Heart right ventricle (tissue), 16 donors: ENCODE results near the gene SHC2. TPM values are rescaled to one million over a fixed set of nuclear protein-coding genes. Genes with fewer than 3 reads are reported as not detected.

Experiments
- ATAC-seq, 8 donors: fragments of 200-7000 bp; cut with Tn5 transposase; one replicate each; pipeline ENCODE4 v1.9.1; 2020; ENCODE audit warnings: mild to moderate bottlenecking in 8 of 8, moderate library complexity in 8 of 8, moderate number of reproducible peaks in 1 of 8
- DNase-seq, 2 donors: peaks; one replicate each; pipeline ENCODE4 v3.0.0-alpha.2; 2020
- H3K27ac ChIP-seq, 10 donors: fragments of 200-600 bp; sonication (generic) in 2 of 10; one replicate each; pipeline versions ENCODE4 v1.5.0 to v1.8.0; 2020 to 2022; ENCODE audit warnings: mild to moderate bottlenecking in 3 of 10
- H3K27me3 ChIP-seq, 7 donors: fragments of 200-600 bp; one replicate each; pipeline ENCODE4 v1.8.0; 2021 to 2022; ENCODE audit warnings: mild to moderate bottlenecking in 2 of 7
- H3K36me3 ChIP-seq, 9 donors: fragments of 200-600 bp; sonication (generic) in 1 of 9; one replicate each; pipeline versions ENCODE4 v1.5.0 to v1.8.0; 2020 to 2022; ENCODE audit warnings: mild to moderate bottlenecking in 2 of 9
- H3K4me1 ChIP-seq, 9 donors: fragments of 200-600 bp; sonication (generic) in 1 of 9; one replicate each; pipeline versions ENCODE4 v1.5.0 to v1.8.0; 2020 to 2022; ENCODE audit warnings: mild to moderate bottlenecking in 4 of 9
- H3K4me3 ChIP-seq, 10 donors: fragments of 200-600 bp; sonication (generic) in 2 of 10; one replicate each; pipeline versions ENCODE4 v1.5.0 to v1.8.0; 2020 to 2022; ENCODE audit warnings: mild to moderate bottlenecking in 7 of 10, moderate library complexity in 2 of 10
- H3K9me3 ChIP-seq, 11 donors: fragments of 200-600 bp in 10 of 11; sonication (generic) in 2 of 11; one replicate each; pipeline versions ENCODE4 v1.5.0 to v1.8.0; 2013 to 2022; ENCODE audit warnings: mild to moderate bottlenecking in 2 of 11, control low read depth in 1 of 11, moderate library complexity in 1 of 11
- CTCF ChIP-seq, 9 donors: fragments of 200-600 bp; sonication (generic) in 2 of 9; IDR thresholded peaks; one replicate each; pipeline versions ENCODE4 v1.5.0 to v1.8.0; 2021 to 2022; ENCODE audit warnings: antibody characterized with exemption in 9 of 9, mild to moderate bottlenecking in 5 of 9, moderate library complexity in 1 of 9
- WGBS, 2 donors: extraction: QIAGEN DNeasy Blood & Tissue Kit; methylation state at CpG; one replicate each; pipeline ENCODE4 v1.1.7; 2013; ENCODE audit warnings: inconsistent platforms in 1 of 2; 5-methylcytosine and 5-hydroxymethylcytosine counted together
- intact Hi-C, 10 donors: fragments of 100-400 bp; cut with DNase I; formaldehyde crosslinking; loops; one replicate each; pipeline versions ENCODE4 v1.11.1 to v1.14.2; 2022
- polyA plus RNA-seq, 2 donors: library from polyadenylated mRNA; stranded (reverse); fragments of 200-250 nt; gene quantifications; one replicate each; pipeline ENCODE4 v1.2.3, GENCODE V29; 2013
- total RNA-seq, 10 donors: library from RNA; stranded (reverse); fragmentation: NEBNext Ultra II Directional in 3 of 10; extraction: Animal tissue kit (Norgen Biotek cat#: 25700) in 3 of 10; gene quantifications; one replicate each; pipeline versions ENCODE4 v1.2.1 to v1.2.4, GENCODE V29; 2021 to 2023
- donor health status: Arrhythmogenic right ventricular cardiomyopathy.
- donor health status: ischemic (EF 13 %, LVEDD 7.1; RV severe dilation, severe dysfunction).
- donor health status: healthy with polysubstance abuse.
- donor health status: DM: no; HTN: yes; CAD: no.
- donor health status: DM: no; HTN: no; CAD: no.
- donor health status: ischemic (EF 25% LVEDD 6.9; RV normal size, moderate dysfunction).
- donor health status: ischemic (EF 25% LVEDD 5.7; RV mildly dilated, moderate dysfunction).
- donor health status: healthy.
- donor health status: DM: yes; HTN: yes; CAD: no.
- donor health status: Ischemic cardiomyopathy.
- donor health status: ischemic (EF 35%, LVEDD 5.7; RV mildly dilated, moderate dysfunction).
- donor health status: nonischemic (EF 11% LVEDD 7.7; RV severe dilation, severe dysfunction).
- donor health status: DM: yes; HTN: yes; CAD: no.
- donor health status: PGD.
- donor health status: ischemic (EF 29% LVEDD 5.4; RV normal size, mild dysfunction).
- donor health status: nonischemic (EF 23%, LVEDD 6.1; RV moderate dilation, normal function).

Gene SHC2
- total and polyA plus RNA-seq, 12 donors = 7.7 to 33.5 (median 12.4) TPM

- TF ChIP-seq CTCF (IDR thresholded peaks at IDR 0.05) = no peak
- Histone ChIP-seq H3K27ac (no peak overlapping the region), H3K4me1 (peaks cover 0 to 28% (median 18%) of the 10 kb centered on the region in 9 donors), H3K36me3 (no peaks in the 10 kb centered on the region), H3K27me3 (peaks cover 10 to 63% (median 57%) of the 10 kb centered on the region in 7 donors), H3K4me3 (no peak overlapping the region), H3K9me3 (no peaks in the 10 kb centered on the region)
- WGBS, 2 donors = 58 to 72% methylated on average over 21 of the region's 21 CpGs
- intact Hi-C loops = no loop called here
- ATAC-seq (no peak), DNase-seq (no peak)
Observed at GRCh38 chr19:410243-410781, 50.5 kb downstream of the SHC2 start.

GRCh38 chr19:409516-410242, 51.2 kb downstream of the SHC2 start:
- 7 to 9% methylated on average over 23 of the region's 23 CpGs for WGBS, 2 donors
- ATAC-seq (no peak), DNase-seq (no peak)
- no peaks in the 10 kb centered on the region for H3K36me3 ChIP-seq
- peak overlapping the region; percentile 48 to 68 (median 60) for H3K4me3 ChIP-seq
- TF ChIP-seq CTCF (IDR thresholded peaks at IDR 0.05) = no peak
- peaks cover 0 to 28% (median 18%) of the 10 kb centered on the region in 9 donors for H3K4me1 ChIP-seq
- H3K27me3 ChIP-seq = peaks cover 10 to 66% (median 57%) of the 10 kb centered on the region in 7 donors
- no peak overlapping the region for H3K27ac ChIP-seq
- intact Hi-C loops = no loop called here
- no peaks in the 10 kb centered on the region for H3K9me3 ChIP-seq

GRCh38 chr19:408902-409515, 51.8 kb downstream of the SHC2 start, which contains the start of gene C2CD4C:
C2CD4C (minus strand) TSS chr19:409147; CDS start chr19:408361, 786 bp downstream.
- Histone ChIP-seq H3K27me3 (peaks cover 10 to 66% (median 57%) of the 10 kb centered on the region in 7 donors), H3K9me3 (no peaks in the 10 kb centered on the region), H3K36me3 (no peaks in the 10 kb centered on the region), H3K4me1 (peaks cover 0 to 28% (median 18%) of the 10 kb centered on the region in 9 donors), H3K27ac (peak within 1 kb of the TSS in 5 of 10 donors; percentile 25 to 70 (median 48)), H3K4me3 (peak within 1 kb of the TSS; percentile 48 to 68 (median 60))
- no peak for TF ChIP-seq CTCF (IDR thresholded peaks at IDR 0.05)
- ATAC-seq (peak in 5 of 8 donors; percentile 13 to 51 (median 34)), DNase-seq (no peak)
- intact Hi-C loops = no loop called here
- WGBS, 2 donors = 0 to 1% methylated on average over 65 to 80 of the region's 80 CpGs

GRCh38 chr19:408441-408901, 52.4 kb downstream of the SHC2 start:
- no peaks in the 10 kb centered on the region for H3K36me3 ChIP-seq
- H3K4me3 ChIP-seq = peak overlapping the region; percentile 48 to 68 (median 60)
- peak overlapping the region in 5 of 10 donors; percentile 25 to 70 (median 48) for H3K27ac ChIP-seq
- intact Hi-C loops = no loop called here
- DNase-seq = no peak
- H3K4me1 ChIP-seq = peaks cover 0 to 28% (median 18%) of the 10 kb centered on the region in 9 donors
- ATAC-seq = peak in 3 of 8 donors; percentile 5 to 61 (median 16)
- WGBS, 2 donors = 0 to 1% methylated on average over 21 to 30 of the region's 30 CpGs
- no peaks in the 10 kb centered on the region for H3K9me3 ChIP-seq
- no peak for TF ChIP-seq CTCF (IDR thresholded peaks at IDR 0.05)
- H3K27me3 ChIP-seq = peaks cover 10 to 68% (median 61%) of the 10 kb centered on the region in 7 donors
